Measurements from ENCODE around the gene NAXE. TPM values are rescaled to one million over a fixed set of nuclear protein-coding genes. Genes with fewer than 3 reads are reported as not detected.

Gene NAXE
- total RNA-seq, 1 donor from 2014 or later = 59.6 TPM

GRCh38 chr1:156593661-156593989, 2.0 kb downstream of the NAXE start:
- Mint-ChIP-seq H3K36me3 (ENCODE audit: low read depth) (peaks cover 10% of the 10 kb centered on the region), H3K4me3 (ENCODE audit: unreplicated experiment) (no peak overlapping the region), H3K27me3 (ENCODE audit: low read depth) (no peaks in the 10 kb centered on the region), H3K4me1 (ENCODE audit: low read depth) (peaks cover 15% of the 10 kb centered on the region), H3K27ac (ENCODE audit: unreplicated experiment) (no peak overlapping the region), H3K9me3 (ENCODE audit: low read depth) (no peaks in the 10 kb centered on the region)
- DNase-seq (ENCODE audit: low spot score) = no peak
- no peak for TF ChIP-seq CTCF (IDR thresholded peaks at IDR 0.05)

GRCh38 chr1:156594190-156594589, 2.6 kb downstream of the NAXE start:
- Mint-ChIP-seq H3K9me3 (ENCODE audit: low read depth) (no peaks in the 10 kb centered on the region), H3K36me3 (ENCODE audit: low read depth) (peaks cover 10% of the 10 kb centered on the region), H3K4me1 (ENCODE audit: low read depth) (peaks cover 15% of the 10 kb centered on the region), H3K27me3 (ENCODE audit: low read depth) (no peaks in the 10 kb centered on the region), H3K4me3 (ENCODE audit: unreplicated experiment) (no peak overlapping the region), H3K27ac (ENCODE audit: unreplicated experiment) (no peak overlapping the region)
- TF ChIP-seq CTCF (IDR thresholded peaks at IDR 0.05) = no peak
- DNase-seq (ENCODE audit: low spot score) = no peak

GRCh38 chr1:156595016-156595415, 3.4 kb downstream of the NAXE start:
- no peak for TF ChIP-seq CTCF (IDR thresholded peaks at IDR 0.05)
- Mint-ChIP-seq H3K27me3 (ENCODE audit: low read depth) (no peaks in the 10 kb centered on the region), H3K4me1 (ENCODE audit: low read depth) (peaks cover 15% of the 10 kb centered on the region), H3K9me3 (ENCODE audit: low read depth) (no peaks in the 10 kb centered on the region), H3K36me3 (ENCODE audit: low read depth) (peaks cover 10% of the 10 kb centered on the region), H3K4me3 (ENCODE audit: unreplicated experiment) (no peak overlapping the region), H3K27ac (ENCODE audit: unreplicated experiment) (no peak overlapping the region)
- no peak for DNase-seq (ENCODE audit: low spot score)

- no peak for TF ChIP-seq CTCF (IDR thresholded peaks at IDR 0.05)
- no peak overlapping the region for H3K4me3 Mint-ChIP-seq (ENCODE audit: unreplicated experiment)
Measured at GRCh38 chr1:156596426-156596825, 4.8 kb downstream of the NAXE start.

GRCh38 chr1:156598125-156598524, 6.5 kb downstream of the NAXE start:
- Mint-ChIP-seq H3K36me3 (ENCODE audit: low read depth) (peaks cover 10% of the 10 kb centered on the region), H3K27me3 (ENCODE audit: low read depth) (no peaks in the 10 kb centered on the region), H3K4me1 (ENCODE audit: low read depth) (peaks cover 22% of the 10 kb centered on the region), H3K27ac (ENCODE audit: unreplicated experiment) (no peak overlapping the region), H3K9me3 (ENCODE audit: low read depth) (no peaks in the 10 kb centered on the region), H3K4me3 (ENCODE audit: unreplicated experiment) (no peak overlapping the region)
- no peak for TF ChIP-seq CTCF (IDR thresholded peaks at IDR 0.05)
- DNase-seq (ENCODE audit: low spot score) = no peak

More at GRCh38 chr1:156596426-156596825, 4.8 kb downstream of the NAXE start:
- peaks cover 21% of the 10 kb centered on the region for H3K4me1 Mint-ChIP-seq (ENCODE audit: low read depth)
- DNase-seq (ENCODE audit: low spot score) = no peak
- no peaks in the 10 kb centered on the region for H3K27me3 Mint-ChIP-seq (ENCODE audit: low read depth)
- peaks cover 10% of the 10 kb centered on the region for H3K36me3 Mint-ChIP-seq (ENCODE audit: low read depth)
- H3K27ac Mint-ChIP-seq (ENCODE audit: unreplicated experiment) = no peak overlapping the region
- H3K9me3 Mint-ChIP-seq (ENCODE audit: low read depth) = no peaks in the 10 kb centered on the region

Measured in chondrocyte (in vitro differentiated cells).